ENCODE measurements around the gene A3GALT2.

A3GALT2 gene

GRCh38 chr1:33274446-33274845 is 46.5 kb downstream of the A3GALT2 start:
- Histone ChIP-seq H3K79me2 (ENCODE audit: control insufficient read depth, insufficient read depth, low read length) (no peaks in the 10 kb centered on the region), H2BK5ac (ENCODE audit: low read length) (no peak overlapping the region), H3K18ac (ENCODE audit: low read length) (no peak overlapping the region), H4K8ac (ENCODE audit: low read depth, low read length) (no peak overlapping the region), H3K36me3 (ENCODE audit: control insufficient read depth, insufficient read depth, low read length) (no peaks in the 10 kb centered on the region), H3K79me1 (ENCODE audit: low read length) (peaks cover 9% of the 10 kb centered on the region), H2AK5ac (ENCODE audit: low read length) (no peak overlapping the region), H4K5ac (ENCODE audit: low read length) (no peak overlapping the region), H2BK15ac (replicated peaks; ENCODE audit: low read depth) (no peak overlapping the region), H3K4me1 (ENCODE audit: control insufficient read depth, low read depth, low read length) (no peaks in the 10 kb centered on the region), H3K27me3 (ENCODE audit: insufficient read depth, low read length, poor library complexity) (no peaks in the 10 kb centered on the region), H3K4me3 (ENCODE audit: low read length) (no peak overlapping the region), H2BK120ac (ENCODE audit: low read depth, low read length) (no peak overlapping the region), H3K4me2 (ENCODE audit: low read length) (no peak overlapping the region), H3K27ac (ENCODE audit: low read depth, low read length) (no peak overlapping the region), H3K56ac (ENCODE audit: low read length) (no peak overlapping the region), H3K23ac (ENCODE audit: low read length) (no peak overlapping the region), H3K9ac (ENCODE audit: low read length) (no peak overlapping the region), H3K4ac (ENCODE audit: low read depth, low read length) (no peak overlapping the region)
- no peak for DNase-seq
- WGBS (ENCODE audit: extremely low coverage, insufficient coverage, low lambda C conversion rate), result no CpG with 5 or more reads among the region's 1 CpG

DNA sequence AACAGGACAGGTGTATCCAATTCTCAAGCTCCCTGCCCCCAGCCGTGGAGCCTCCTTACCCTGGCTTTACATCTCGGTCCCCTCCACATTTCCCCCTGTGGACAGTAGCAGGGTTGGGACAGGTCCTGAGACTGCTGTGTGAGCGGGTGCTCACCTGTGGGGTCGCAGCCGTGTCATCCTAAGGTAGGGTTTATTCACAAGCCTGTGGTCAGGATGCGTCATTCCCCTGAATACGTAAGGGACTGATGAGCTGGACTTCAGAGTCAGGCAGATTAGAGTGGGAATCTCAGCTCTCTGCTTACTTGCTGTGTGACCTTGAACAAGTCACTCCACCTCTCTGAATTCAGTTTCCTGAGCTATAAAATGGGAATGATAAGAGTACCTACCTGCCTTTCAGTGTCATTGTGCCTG is 46.9 kb downstream of the A3GALT2 start:
- H4K8ac ChIP-seq (ENCODE audit: low read depth, low read length), result no peak overlapping the region
- no peaks in the 10 kb centered on the region for H3K4me1 ChIP-seq (ENCODE audit: control insufficient read depth, low read depth, low read length)
- no peak overlapping the region for H3K4me2 ChIP-seq (ENCODE audit: low read length)
- no peaks in the 10 kb centered on the region for H3K27me3 ChIP-seq (ENCODE audit: insufficient read depth, low read length, poor library complexity)
- no peak overlapping the region for H2BK5ac ChIP-seq (ENCODE audit: low read length)
- H3K27ac ChIP-seq (ENCODE audit: low read depth, low read length), result no peak overlapping the region
- no peaks in the 10 kb centered on the region for H3K79me2 ChIP-seq (ENCODE audit: control insufficient read depth, insufficient read depth, low read length)
- no peak overlapping the region for H3K18ac ChIP-seq (ENCODE audit: low read length)
- H3K36me3 ChIP-seq (ENCODE audit: control insufficient read depth, insufficient read depth, low read length), result no peaks in the 10 kb centered on the region
- no peak overlapping the region for H3K9ac ChIP-seq (ENCODE audit: low read length)
- no peak overlapping the region for H2BK15ac ChIP-seq (replicated peaks; ENCODE audit: low read depth)
- no peak overlapping the region for H2BK120ac ChIP-seq (ENCODE audit: low read depth, low read length)
- no peak overlapping the region for H3K56ac ChIP-seq (ENCODE audit: low read length)
- no peak overlapping the region for H3K4ac ChIP-seq (ENCODE audit: low read depth, low read length)
- no CpG with 5 or more reads among the region's 7 CpGs for WGBS (ENCODE audit: extremely low coverage, insufficient coverage, low lambda C conversion rate)
- peaks cover 9% of the 10 kb centered on the region for H3K79me1 ChIP-seq (ENCODE audit: low read length)
- H3K23ac ChIP-seq (ENCODE audit: low read length), result no peak overlapping the region
- H4K5ac ChIP-seq (ENCODE audit: low read length), result no peak overlapping the region
- DNase-seq, result no peak
- no peak overlapping the region for H3K4me3 ChIP-seq (ENCODE audit: low read length)
- H2AK5ac ChIP-seq (ENCODE audit: low read length), result no peak overlapping the region

GRCh38 chr1:33273406-33273805 is 47.5 kb downstream of the A3GALT2 start:
- no peak overlapping the region for H3K4me3 ChIP-seq (ENCODE audit: low read length)
- H2BK120ac ChIP-seq (ENCODE audit: low read depth, low read length), result no peak overlapping the region
- no peaks in the 10 kb centered on the region for H3K36me3 ChIP-seq (ENCODE audit: control insufficient read depth, insufficient read depth, low read length)
- no peak overlapping the region for H4K8ac ChIP-seq (ENCODE audit: low read depth, low read length)
- H3K79me1 ChIP-seq (ENCODE audit: low read length), result peaks cover 13% of the 10 kb centered on the region
- H3K27me3 ChIP-seq (ENCODE audit: insufficient read depth, low read length, poor library complexity), result no peaks in the 10 kb centered on the region
- H3K27ac ChIP-seq (ENCODE audit: low read depth, low read length), result no peak overlapping the region
- no peak overlapping the region for H2AK5ac ChIP-seq (ENCODE audit: low read length)
- no peak overlapping the region for H3K23ac ChIP-seq (ENCODE audit: low read length)
- no peak overlapping the region for H3K4ac ChIP-seq (ENCODE audit: low read depth, low read length)
- no peak overlapping the region for H4K5ac ChIP-seq (ENCODE audit: low read length)
- H2BK15ac ChIP-seq (replicated peaks; ENCODE audit: low read depth), result no peak overlapping the region
- DNase-seq, result no peak
- no peak overlapping the region for H3K9ac ChIP-seq (ENCODE audit: low read length)
- no peaks in the 10 kb centered on the region for H3K4me1 ChIP-seq (ENCODE audit: control insufficient read depth, low read depth, low read length)
- WGBS (ENCODE audit: extremely low coverage, insufficient coverage, low lambda C conversion rate), result no CpG with 5 or more reads among the region's 3 CpGs
- no peak overlapping the region for H2BK5ac ChIP-seq (ENCODE audit: low read length)
- H3K79me2 ChIP-seq (ENCODE audit: control insufficient read depth, insufficient read depth, low read length), result no peaks in the 10 kb centered on the region
- no peak overlapping the region for H3K18ac ChIP-seq (ENCODE audit: low read length)
- H3K56ac ChIP-seq (ENCODE audit: low read length), result no peak overlapping the region
- H3K4me2 ChIP-seq (ENCODE audit: low read length), result no peak overlapping the region

- Histone ChIP-seq H3K56ac (ENCODE audit: low read length) (no peak overlapping the region), H3K4me3 (ENCODE audit: low read length) (no peak overlapping the region), H3K9ac (ENCODE audit: low read length) (no peak overlapping the region), H3K4me1 (ENCODE audit: control insufficient read depth, low read depth, low read length) (no peaks in the 10 kb centered on the region), H3K36me3 (ENCODE audit: control insufficient read depth, insufficient read depth, low read length) (no peaks in the 10 kb centered on the region), H4K5ac (ENCODE audit: low read length) (no peak overlapping the region), H3K23ac (ENCODE audit: low read length) (no peak overlapping the region), H2BK5ac (ENCODE audit: low read length) (no peak overlapping the region), H3K79me2 (ENCODE audit: control insufficient read depth, insufficient read depth, low read length) (no peaks in the 10 kb centered on the region), H3K18ac (ENCODE audit: low read length) (no peak overlapping the region), H3K4me2 (ENCODE audit: low read length) (no peak overlapping the region), H3K27ac (ENCODE audit: low read depth, low read length) (no peak overlapping the region), H3K27me3 (ENCODE audit: insufficient read depth, low read length, poor library complexity) (no peaks in the 10 kb centered on the region), H2BK120ac (ENCODE audit: low read depth, low read length) (no peak overlapping the region), H3K4ac (ENCODE audit: low read depth, low read length) (no peak overlapping the region), H2BK15ac (replicated peaks; ENCODE audit: low read depth) (no peak overlapping the region), H3K79me1 (ENCODE audit: low read length) (peaks cover 15% of the 10 kb centered on the region), H4K8ac (ENCODE audit: low read depth, low read length) (no peak overlapping the region), H2AK5ac (ENCODE audit: low read length) (no peak overlapping the region)
- WGBS (ENCODE audit: extremely low coverage, insufficient coverage, low lambda C conversion rate), result no CpG with 5 or more reads among the region's 1 CpG
- no peak for DNase-seq
Measured at GRCh38 chr1:33272930-33273329, 48.0 kb downstream of the A3GALT2 start.

DNA sequence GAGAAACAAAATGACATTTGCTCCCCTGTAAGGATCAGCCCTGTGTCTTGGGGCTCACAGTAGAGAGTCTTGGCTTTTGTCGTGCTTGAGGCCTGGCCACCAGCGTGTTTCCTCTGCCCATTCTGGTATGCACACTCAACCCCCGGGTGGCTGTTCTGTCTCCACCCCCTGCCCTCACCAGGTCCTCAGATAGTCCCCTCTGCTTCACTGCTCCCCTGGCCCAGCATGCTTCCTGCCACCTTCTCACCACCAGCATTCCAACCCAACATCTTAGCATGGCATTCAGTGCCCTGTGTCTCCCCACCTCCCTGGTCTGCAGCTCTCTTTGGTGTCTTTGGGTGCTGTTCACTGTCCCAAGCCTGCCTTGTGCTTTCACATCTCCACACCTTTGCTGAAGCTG is 48.4 kb downstream of the A3GALT2 start:
- Histone ChIP-seq H3K4ac (ENCODE audit: low read depth, low read length) (no peak overlapping the region), H2BK5ac (ENCODE audit: low read length) (no peak overlapping the region), H2AK5ac (ENCODE audit: low read length) (no peak overlapping the region), H2BK15ac (replicated peaks; ENCODE audit: low read depth) (no peak overlapping the region), H3K4me3 (ENCODE audit: low read length) (no peak overlapping the region), H3K9ac (ENCODE audit: low read length) (no peak overlapping the region), H3K79me2 (ENCODE audit: control insufficient read depth, insufficient read depth, low read length) (no peaks in the 10 kb centered on the region), H3K18ac (ENCODE audit: low read length) (no peak overlapping the region), H4K5ac (ENCODE audit: low read length) (no peak overlapping the region), H3K79me1 (ENCODE audit: low read length) (peaks cover 16% of the 10 kb centered on the region), H4K8ac (ENCODE audit: low read depth, low read length) (no peak overlapping the region), H3K27ac (ENCODE audit: low read depth, low read length) (no peak overlapping the region), H3K4me2 (ENCODE audit: low read length) (no peak overlapping the region), H3K23ac (ENCODE audit: low read length) (no peak overlapping the region), H2BK120ac (ENCODE audit: low read depth, low read length) (no peak overlapping the region), H3K27me3 (ENCODE audit: insufficient read depth, low read length, poor library complexity) (no peaks in the 10 kb centered on the region), H3K36me3 (ENCODE audit: control insufficient read depth, insufficient read depth, low read length) (no peaks in the 10 kb centered on the region), H3K56ac (ENCODE audit: low read length) (no peak overlapping the region), H3K4me1 (ENCODE audit: control insufficient read depth, low read depth, low read length) (no peaks in the 10 kb centered on the region)
- WGBS (ENCODE audit: extremely low coverage, insufficient coverage, low lambda C conversion rate), result no CpG with 5 or more reads among the region's 3 CpGs
- DNase-seq, result no peak

GRCh38 chr1:33271666-33272505 is 49.0 kb downstream of the A3GALT2 start:
- WGBS (ENCODE audit: extremely low coverage, insufficient coverage, low lambda C conversion rate), result no CpG with 5 or more reads among the region's 13 CpGs
- Histone ChIP-seq H2BK15ac (replicated peaks; ENCODE audit: low read depth) (no peak overlapping the region), H4K5ac (ENCODE audit: low read length) (no peak overlapping the region), H3K27me3 (ENCODE audit: insufficient read depth, low read length, poor library complexity) (no peaks in the 10 kb centered on the region), H3K9ac (ENCODE audit: low read length) (no peak overlapping the region), H3K56ac (ENCODE audit: low read length) (no peak overlapping the region), H3K4me1 (ENCODE audit: control insufficient read depth, low read depth, low read length) (no peaks in the 10 kb centered on the region), H3K27ac (ENCODE audit: low read depth, low read length) (no peak overlapping the region), H3K4me2 (ENCODE audit: low read length) (no peak overlapping the region), H2AK5ac (ENCODE audit: low read length) (no peak overlapping the region), H4K8ac (ENCODE audit: low read depth, low read length) (no peak overlapping the region), H3K4me3 (ENCODE audit: low read length) (no peak overlapping the region), H3K18ac (ENCODE audit: low read length) (no peak overlapping the region), H3K79me2 (ENCODE audit: control insufficient read depth, insufficient read depth, low read length) (no peaks in the 10 kb centered on the region), H2BK5ac (ENCODE audit: low read length) (no peak overlapping the region), H3K23ac (ENCODE audit: low read length) (no peak overlapping the region), H2BK120ac (ENCODE audit: low read depth, low read length) (no peak overlapping the region), H3K79me1 (ENCODE audit: low read length) (peaks cover 17% of the 10 kb centered on the region), H3K4ac (ENCODE audit: low read depth, low read length) (no peak overlapping the region), H3K36me3 (ENCODE audit: control insufficient read depth, insufficient read depth, low read length) (no peaks in the 10 kb centered on the region)
- DNase-seq, result no peak
